Chondrocyte (in vitro differentiated cells): ENCODE measurements around the gene LURAP1L. TPM values are rescaled to one million over a fixed set of nuclear protein-coding genes. Genes with fewer than 3 reads are reported as not detected.

Experiments
- DNase-seq: peaks from one replicate; pipeline ENCODE4 v3.0.0; 2021; ENCODE audit warnings: mixed read lengths, low spot score
- H3K27ac Mint-ChIP-seq: one replicate; pipeline ENCODE4 v1.8.0; 2021; ENCODE audit warnings: mild to moderate bottlenecking, moderate library complexity, mixed read lengths; ENCODE audit not compliant: unreplicated experiment
- H3K27me3 Mint-ChIP-seq: 2 replicates; pipeline ENCODE4 v1.8.0; 2021; ENCODE audit warnings: low read depth, mixed read lengths
- H3K36me3 Mint-ChIP-seq: 2 replicates; pipeline ENCODE4 v1.8.0; 2021; ENCODE audit warnings: low read depth, mixed read lengths
- H3K4me1 Mint-ChIP-seq: 2 replicates; pipeline ENCODE4 v1.8.0; 2021; ENCODE audit warnings: low read depth, mild to moderate bottlenecking, mixed read lengths
- H3K4me3 Mint-ChIP-seq: one replicate; pipeline ENCODE4 v1.8.0; 2021; ENCODE audit warnings: mild to moderate bottlenecking, moderate library complexity, mixed read lengths; ENCODE audit not compliant: unreplicated experiment
- H3K9me3 Mint-ChIP-seq: 2 replicates; pipeline ENCODE4 v1.8.0; 2021; ENCODE audit warnings: low read depth, mixed read lengths
- total RNA-seq: library from RNA; stranded (reverse); gene quantifications from 3 replicates; pipeline ENCODE4 v1.2.1, GENCODE V29; 2021
- TF ChIP-seq, protein P1 (sequence below): fragments of 200-600 bp; sonication (generic); IDR thresholded peaks from 2 replicates; pipeline ENCODE4 v1.5.0; 2021; ENCODE audit warnings: antibody characterized with exemption, mild to moderate bottlenecking, moderate library complexity

Gene LURAP1L
- total RNA-seq, 1 donor from 2014 or later, result 67.4 TPM

DNA sequence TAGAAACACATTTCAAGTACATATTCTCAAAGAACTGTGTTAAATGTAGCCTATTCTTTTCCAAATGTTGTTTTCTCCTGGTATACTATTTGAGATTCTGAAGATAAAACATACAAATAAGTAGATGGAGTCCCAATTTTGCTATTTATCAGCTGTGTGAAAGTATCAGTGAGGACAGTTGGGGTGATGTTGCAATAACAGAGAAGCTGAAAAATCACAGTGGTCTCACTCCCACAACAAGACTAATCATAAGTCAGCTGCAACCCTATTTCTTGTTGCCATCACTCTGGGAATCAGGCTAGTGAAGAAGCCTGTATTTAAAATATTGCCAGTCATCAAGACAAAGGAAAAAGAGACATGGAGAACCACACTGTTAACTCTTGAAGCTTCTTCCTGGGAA, 25.9 kb upstream of the LURAP1L start:
- Mint-ChIP-seq H3K4me1 (no peaks in the 10 kb centered on the region), H3K4me3 (no peak overlapping the region), H3K9me3 (peaks cover 22% of the 10 kb centered on the region), H3K36me3 (peaks cover 6% of the 10 kb centered on the region), H3K27ac (no peak overlapping the region), H3K27me3 (no peaks in the 10 kb centered on the region)
- DNase-seq, result no peak
- TF ChIP-seq, protein P1, sequence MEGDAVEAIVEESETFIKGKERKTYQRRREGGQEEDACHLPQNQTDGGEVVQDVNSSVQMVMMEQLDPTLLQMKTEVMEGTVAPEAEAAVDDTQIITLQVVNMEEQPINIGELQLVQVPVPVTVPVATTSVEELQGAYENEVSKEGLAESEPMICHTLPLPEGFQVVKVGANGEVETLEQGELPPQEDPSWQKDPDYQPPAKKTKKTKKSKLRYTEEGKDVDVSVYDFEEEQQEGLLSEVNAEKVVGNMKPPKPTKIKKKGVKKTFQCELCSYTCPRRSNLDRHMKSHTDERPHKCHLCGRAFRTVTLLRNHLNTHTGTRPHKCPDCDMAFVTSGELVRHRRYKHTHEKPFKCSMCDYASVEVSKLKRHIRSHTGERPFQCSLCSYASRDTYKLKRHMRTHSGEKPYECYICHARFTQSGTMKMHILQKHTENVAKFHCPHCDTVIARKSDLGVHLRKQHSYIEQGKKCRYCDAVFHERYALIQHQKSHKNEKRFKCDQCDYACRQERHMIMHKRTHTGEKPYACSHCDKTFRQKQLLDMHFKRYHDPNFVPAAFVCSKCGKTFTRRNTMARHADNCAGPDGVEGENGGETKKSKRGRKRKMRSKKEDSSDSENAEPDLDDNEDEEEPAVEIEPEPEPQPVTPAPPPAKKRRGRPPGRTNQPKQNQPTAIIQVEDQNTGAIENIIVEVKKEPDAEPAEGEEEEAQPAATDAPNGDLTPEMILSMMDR, result no peak

DNA sequence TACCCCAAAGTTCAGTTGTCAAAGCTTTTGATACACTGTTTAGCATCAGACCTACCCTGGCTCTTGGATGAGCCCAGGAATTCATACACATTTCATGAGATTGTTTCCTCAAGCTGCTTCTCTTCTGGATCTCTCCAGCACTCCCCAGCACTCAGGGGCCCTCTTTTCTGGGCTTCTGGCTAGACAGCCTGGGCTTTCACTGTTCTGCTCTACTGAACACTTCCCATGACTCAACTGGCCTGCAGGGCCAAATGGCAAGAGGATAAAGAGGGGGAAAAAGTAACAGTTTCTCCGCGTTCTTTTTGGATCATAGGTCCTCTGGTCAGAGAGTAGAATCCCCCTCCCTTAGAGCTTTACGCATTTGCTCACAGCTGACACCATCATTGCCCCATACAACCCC, 20.9 kb upstream of the LURAP1L start:
- no peak overlapping the region for H3K4me3 Mint-ChIP-seq
- peaks cover 11% of the 10 kb centered on the region for H3K9me3 Mint-ChIP-seq
- TF ChIP-seq, protein P1, result no peak
- H3K36me3 Mint-ChIP-seq, result no peaks in the 10 kb centered on the region
- no peak overlapping the region for H3K27ac Mint-ChIP-seq
- no peaks in the 10 kb centered on the region for H3K4me1 Mint-ChIP-seq
- no peak for DNase-seq
- no peaks in the 10 kb centered on the region for H3K27me3 Mint-ChIP-seq

DNA sequence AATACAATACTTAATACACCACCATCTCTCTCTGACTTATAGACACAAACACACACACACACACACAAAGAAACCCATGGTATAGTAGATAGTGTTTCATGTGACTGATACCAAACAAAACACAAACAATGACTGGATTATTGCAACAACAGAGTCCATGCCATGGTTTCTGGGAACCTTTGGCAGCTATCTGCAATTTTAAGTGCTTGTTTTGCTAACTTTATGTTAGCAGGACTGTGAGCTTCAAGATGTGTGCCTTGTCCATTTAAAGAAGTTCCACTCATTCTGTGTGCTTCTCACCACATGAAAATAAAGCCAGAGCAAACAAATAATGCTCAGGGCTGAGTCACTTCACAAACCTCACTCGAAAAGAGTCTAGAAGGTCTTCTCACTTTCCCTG, 15.1 kb upstream of the LURAP1L start:
- no peaks in the 10 kb centered on the region for H3K36me3 Mint-ChIP-seq
- H3K4me3 Mint-ChIP-seq, result no peak overlapping the region
- no peak for DNase-seq
- H3K4me1 Mint-ChIP-seq, result peaks cover 9% of the 10 kb centered on the region
- H3K27me3 Mint-ChIP-seq, result no peaks in the 10 kb centered on the region
- no peaks in the 10 kb centered on the region for H3K9me3 Mint-ChIP-seq
- no peak overlapping the region for H3K27ac Mint-ChIP-seq
- TF ChIP-seq, protein P1, result no peak

DNA sequence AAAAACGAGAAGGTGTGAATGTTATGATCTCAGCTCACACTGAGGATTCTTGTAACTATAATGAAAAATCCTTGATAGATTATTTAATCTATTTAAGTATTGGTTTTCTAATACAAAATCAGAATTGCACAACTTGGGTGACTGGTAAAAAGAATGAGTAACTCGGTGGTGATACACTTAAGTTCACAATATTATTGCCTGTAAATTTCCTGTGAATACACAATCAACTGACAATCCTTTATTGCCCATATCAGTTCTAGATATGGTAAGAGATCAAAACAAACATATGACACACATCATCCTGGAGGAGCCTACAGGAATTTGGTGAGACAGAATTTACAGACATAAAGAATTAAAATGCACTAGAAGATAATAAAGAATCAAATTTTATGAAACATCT, 14.1 kb upstream of the LURAP1L start:
- H3K9me3 Mint-ChIP-seq, result no peaks in the 10 kb centered on the region
- no peak overlapping the region for H3K4me3 Mint-ChIP-seq
- H3K36me3 Mint-ChIP-seq, result no peaks in the 10 kb centered on the region
- no peak for DNase-seq
- H3K27me3 Mint-ChIP-seq, result no peaks in the 10 kb centered on the region
- no peak overlapping the region for H3K27ac Mint-ChIP-seq
- TF ChIP-seq, protein P1, result no peak
- peaks cover 9% of the 10 kb centered on the region for H3K4me1 Mint-ChIP-seq

DNA sequence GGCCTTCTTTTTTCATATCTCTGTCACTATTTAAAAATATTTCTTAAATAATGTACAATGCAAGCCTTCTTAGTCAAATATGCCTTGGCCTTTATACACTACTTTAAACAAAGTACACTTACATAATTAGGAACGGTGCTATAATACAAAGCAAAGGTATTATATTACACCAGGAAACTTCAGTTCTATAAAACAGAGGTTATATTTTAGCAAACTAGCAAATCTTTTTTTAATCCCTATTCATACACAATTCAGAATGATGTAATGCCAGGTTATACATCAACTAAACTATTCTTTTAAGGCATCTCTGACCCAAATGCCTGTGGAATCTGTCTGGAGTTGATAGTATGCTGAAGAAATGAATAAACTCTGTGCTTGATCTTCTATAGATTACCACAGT, 10.7 kb upstream of the LURAP1L start:
- Mint-ChIP-seq H3K27me3 (no peaks in the 10 kb centered on the region), H3K27ac (no peak overlapping the region), H3K9me3 (no peaks in the 10 kb centered on the region), H3K4me1 (peaks cover 9% of the 10 kb centered on the region), H3K4me3 (no peak overlapping the region), H3K36me3 (no peaks in the 10 kb centered on the region)
- no peak for DNase-seq
- TF ChIP-seq, protein P1, result no peak
